ENCODE data around the gene VCPKMT.

The VCPKMT gene

DNA sequence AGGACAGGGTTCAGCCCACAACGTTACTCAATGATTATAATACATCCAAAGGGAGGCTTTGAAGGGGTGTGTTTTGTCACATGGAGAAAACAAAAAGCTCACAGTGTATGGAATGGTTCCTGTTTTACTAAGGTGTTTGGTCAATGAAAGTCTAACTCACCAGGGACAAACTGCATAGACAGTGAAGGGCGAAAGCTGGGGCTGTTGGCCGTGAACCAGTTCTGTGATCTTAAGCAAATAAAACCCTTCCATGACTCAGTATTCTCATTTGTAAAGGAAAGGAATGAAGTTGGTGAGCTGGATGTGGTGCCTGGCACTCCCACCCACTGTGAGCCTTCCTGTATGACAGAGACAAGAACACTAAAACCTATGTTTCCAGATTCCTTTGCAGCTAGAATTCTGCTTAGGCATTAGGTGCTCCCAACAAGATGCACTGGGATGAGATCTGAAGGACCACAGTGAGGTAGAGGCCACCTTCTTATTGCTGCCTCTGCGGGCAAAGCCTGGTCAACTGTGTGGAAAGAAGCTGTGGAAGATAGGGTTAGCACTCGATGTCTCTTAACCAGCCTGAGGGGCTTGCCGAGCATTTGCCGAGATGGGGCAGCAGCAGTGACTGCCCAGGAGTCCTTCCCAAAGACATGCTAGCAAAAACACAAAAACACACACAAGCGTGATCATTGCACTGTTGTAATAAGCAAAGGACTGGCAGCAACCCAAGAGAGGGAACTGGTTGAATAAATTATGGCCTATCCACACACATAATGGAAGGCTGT lies 48.5 kb downstream of the VCPKMT start:
- no peak for DNase-seq (ENCODE audit: low read depth)

- no peak for DNase-seq (ENCODE audit: low read depth)
These were observed 50.8 kb downstream of the VCPKMT start for GRCh38 chr14:50065583-50065982.

GRCh38 chr14:50064993-50065392 lies 51.4 kb downstream of the VCPKMT start:
- no peak for DNase-seq (ENCODE audit: low read depth)

DNA sequence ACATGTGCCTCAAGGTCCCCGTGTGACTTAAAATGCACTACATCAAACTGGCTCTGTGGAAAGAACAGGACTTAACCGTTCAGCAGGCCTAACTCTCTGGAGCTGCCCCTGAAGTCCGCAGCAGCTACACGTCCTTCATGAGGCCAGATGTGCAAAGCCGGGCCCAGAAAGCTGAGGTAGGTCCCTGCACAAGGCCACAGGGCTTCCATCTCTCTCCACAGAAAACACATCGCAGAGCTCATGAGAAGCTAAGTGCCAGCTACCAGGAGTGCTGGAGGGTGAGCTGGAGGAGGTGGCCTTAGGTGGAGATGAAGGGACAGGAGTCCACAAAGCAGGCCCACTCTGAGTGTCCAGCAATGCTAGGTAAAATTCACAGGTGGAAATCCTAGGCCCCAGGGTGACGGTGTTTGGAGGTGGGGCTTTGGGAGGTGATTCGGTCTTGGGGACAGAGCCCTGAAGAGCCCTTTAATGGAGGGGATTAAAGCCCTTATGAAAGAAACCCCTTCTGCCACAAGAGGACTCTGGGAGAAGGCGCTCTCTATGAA lies 52.4 kb downstream of the VCPKMT start:
- no peak for DNase-seq (ENCODE audit: low read depth)

GRCh38 chr14:50062438-50063085 lies 53.8 kb downstream of the VCPKMT start:
- peak; percentile 69 for DNase-seq (ENCODE audit: low read depth)

DNA sequence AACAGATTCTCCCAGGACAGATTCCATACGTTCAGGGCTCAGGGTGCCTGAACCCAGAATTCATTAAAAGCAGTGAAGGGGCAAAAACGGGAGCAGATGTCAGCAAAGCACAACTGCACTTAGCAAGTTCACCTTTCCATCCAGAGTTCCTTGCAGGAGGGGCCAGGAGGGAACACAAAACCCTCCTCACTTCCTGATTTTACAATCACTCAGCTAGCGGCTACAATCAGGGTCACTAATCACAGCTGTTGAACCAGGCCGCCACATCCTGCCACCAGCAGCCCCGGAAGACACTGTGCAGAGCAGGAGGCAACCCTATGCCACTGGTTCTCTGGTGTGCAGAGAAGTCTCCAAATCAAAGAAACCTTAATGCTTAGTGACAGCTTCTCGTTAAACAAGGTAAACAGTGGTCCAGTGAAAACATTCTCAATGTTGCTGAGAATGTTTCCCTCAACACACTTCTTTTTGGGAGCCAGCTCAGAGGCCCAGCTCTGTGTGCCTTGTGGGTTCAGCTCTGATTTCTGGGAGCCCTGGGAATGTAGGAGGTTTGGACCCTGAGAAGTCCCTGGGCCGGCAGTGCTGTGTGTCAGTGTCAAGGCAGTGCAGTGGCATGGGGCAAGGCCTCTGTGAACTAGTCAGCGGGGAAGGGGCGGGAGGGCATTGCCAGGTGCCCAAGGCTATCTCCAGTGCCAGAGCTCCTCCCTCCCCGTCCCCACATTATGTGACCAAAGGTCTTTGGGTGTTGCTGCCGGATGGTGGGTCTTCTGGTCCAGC lies 54.5 kb downstream of the VCPKMT start:
- peak; percentile 56 for DNase-seq (ENCODE audit: low read depth)

GRCh38 chr14:50060871-50061663 lies 55.3 kb downstream of the VCPKMT start:
- DNase-seq (ENCODE audit: low read depth) = no peak

DNA sequence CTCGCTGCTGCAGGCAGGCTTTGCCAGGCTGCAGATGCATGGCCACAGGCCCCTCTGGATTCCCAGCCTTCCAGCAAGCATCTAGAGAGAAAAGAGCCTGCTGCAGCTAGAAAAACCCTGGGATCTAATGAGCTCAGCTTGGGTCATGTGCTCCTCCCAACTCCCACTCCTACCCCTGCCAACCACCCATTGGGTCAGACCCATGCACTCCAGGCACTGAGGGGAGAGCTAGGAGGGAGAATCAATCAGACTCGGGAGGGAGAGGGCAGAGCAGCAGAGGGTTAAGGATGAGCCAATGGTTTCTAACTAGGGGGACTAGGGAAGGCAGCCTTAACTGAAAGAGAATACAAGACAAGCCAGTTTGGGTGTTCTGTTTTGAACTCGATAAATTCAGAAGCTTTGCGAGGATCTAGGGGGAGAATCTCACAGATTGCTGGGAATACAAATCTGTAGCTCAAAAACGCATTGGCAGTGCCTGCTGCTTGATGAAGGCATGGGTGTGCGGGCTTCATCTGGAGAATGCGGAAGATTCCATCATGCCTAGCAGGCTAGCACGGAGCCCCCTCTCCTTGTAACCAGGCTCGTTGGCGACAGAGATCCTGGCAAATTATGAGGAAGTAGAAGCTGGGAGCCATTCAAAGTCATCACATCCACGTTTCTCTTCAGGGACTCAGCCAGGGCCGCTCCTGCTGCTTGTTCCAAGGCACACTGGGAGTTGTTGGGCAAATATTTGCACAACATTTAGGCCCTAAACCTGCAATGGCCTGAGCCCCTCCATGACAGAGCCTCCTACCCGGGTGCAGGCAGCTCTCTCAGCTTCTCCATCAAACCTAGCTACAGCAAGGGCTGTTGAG lies 56.4 kb downstream of the VCPKMT start:
- DNase-seq (ENCODE audit: low read depth) = no peak
